Calu3 (cell line): ENCODE data around the gene BAAT. TPM values are rescaled to one million over a fixed set of nuclear protein-coding genes. Genes with fewer than 3 reads are reported as not detected.
A peak's percentile ranks its signal among the peaks of the same experiment; 100 is the strongest.
"Not testable (repeated sequence)": the region's sequence is repeated elsewhere in the genome, so short reads cannot be mapped to it uniquely, and the experiment has no call there.

Source experiments
- Bru-seq: library from RNA; stranded (reverse); fragments of 400-500 nt; gene quantifications from one replicate; lab custom pipeline; 2021; lab: Mats Ljungman, UMichigan
- BruChase-seq, 2 experiments: library from RNA; stranded (reverse); fragments of 400-500 nt; gene quantifications; one replicate each; lab custom pipeline; 2021; lab: Mats Ljungman, UMichigan
- BruUV-seq: library from RNA; stranded (reverse); fragments of 400-500 nt; replicated peaks from 2 replicates; lab custom pipeline; 2021; lab: Mats Ljungman, UMichigan
- CTCF ChIA-PET: fragments of 300-600 bp; sonication (Branson Sonifier 250); formaldehyde crosslinking; loops from one replicate; lab custom pipeline; 2022; ENCODE audit warnings: antibody characterized with exemption; lab: Charles Lee
- DNase-seq: peaks from one replicate; pipeline ENCODE4 v3.0.0; 2022
- H3K27ac Mint-ChIP-seq: one replicate; pipeline ENCODE4 v1.8.0; 2022; ENCODE audit warnings: mixed read lengths; ENCODE audit not compliant: unreplicated experiment
- H3K27me3 Mint-ChIP-seq: one replicate; pipeline ENCODE4 v1.8.0; 2022; ENCODE audit warnings: mixed read lengths; ENCODE audit not compliant: unreplicated experiment
- H3K36me3 Mint-ChIP-seq: one replicate; pipeline ENCODE4 v1.8.0; 2022; ENCODE audit warnings: mild to moderate bottlenecking, moderate library complexity, mixed read lengths; ENCODE audit not compliant: insufficient read depth, unreplicated experiment
- H3K4me1 Mint-ChIP-seq: one replicate; pipeline ENCODE4 v1.8.0; 2022; ENCODE audit warnings: mild to moderate bottlenecking, low read depth, mixed read lengths; ENCODE audit not compliant: unreplicated experiment
- H3K4me3 Mint-ChIP-seq: one replicate; pipeline ENCODE4 v1.8.0; 2022; ENCODE audit warnings: mild to moderate bottlenecking, low read depth, moderate library complexity, mixed read lengths; ENCODE audit not compliant: unreplicated experiment
- H3K9me3 Mint-ChIP-seq: one replicate; pipeline ENCODE4 v1.8.0; 2022; ENCODE audit warnings: low read depth, mixed read lengths; ENCODE audit not compliant: unreplicated experiment
- CTCF ChIP-seq: fragments of 200-600 bp; IDR thresholded peaks from one replicate; pipeline ENCODE4 v1.8.0; 2022; ENCODE audit warnings: antibody characterized with exemption; ENCODE audit not compliant: unreplicated experiment
- intact Hi-C: fragments of 100-400 bp; cut with micrococcal nuclease; formaldehyde crosslinking; loops from one replicate; pipeline ENCODE4 v1.10.0; 2022; ENCODE audit not compliant: unreplicated experiment
- long read RNA-seq: library from polyadenylated mRNA; stranded (forward); transcript quantifications from one replicate; pipeline ENCODE4 v2.0.0, GENCODE V29; 2022
- total RNA-seq: library from RNA; stranded (reverse); gene quantifications from 2 replicates; pipeline ENCODE4 v1.2.3, GENCODE V29; 2022

The BAAT gene
- total RNA-seq (10.2 and 18.6 TPM in 2 replicates), Bru-seq, nascent RNA (percentile 83 among the genes with signal in this experiment), BruChase-seq, experiment 1, labeled RNA remaining after a 6-hour chase (percentile 66 among the genes with signal in this experiment), BruChase-seq, experiment 2, labeled RNA remaining after a 2-hour chase (percentile 72 among the genes with signal in this experiment)
- long read RNA-seq, transcript BAAT-201 (4 exons, 3,377 nt): major isoform, 17 of 34 reads
- long read RNA-seq, partial matches to known transcripts: 5 of 34 reads
- long read RNA-seq, other reads (novel, unspliced or antisense): 11 of 34 reads

- Mint-ChIP-seq H3K36me3 (peaks cover 12% of the 10 kb centered on the region), H3K4me3 (peak within 1 kb of the TSS; percentile 66), H3K4me1 (peaks cover 18% of the 10 kb centered on the region), H3K27ac (peak within 1 kb of the TSS; percentile 65)
- DNase-seq, H3K27me3 Mint-ChIP-seq, BruUV-seq, CTCF ChIA-PET, H3K9me3 Mint-ChIP-seq: not testable (repeated sequence)
- intact Hi-C loops: loop anchor here (5.0 kb wide), 5 partner anchors 33 to 783 kb away; partner anchors contain the start of gene RNF20
These were observed at the start of gene BAAT for GRCh38 chr9:101384873-101385536. Gene BAAT, minus strand, starts transcription at chr9:101385006. Its CDS starts 13,602 bp downstream, at chr9:101371404.

GRCh38 chr9:101433229-101433628, 48.4 kb upstream of the BAAT start:
- peak overlapping the region; percentile 65 for H3K27ac Mint-ChIP-seq
- no peak overlapping the region for H3K4me3 Mint-ChIP-seq
- CTCF ChIA-PET: no interaction called here

GRCh38 chr9:101432740-101433139, 47.9 kb upstream of the BAAT start:
- Mint-ChIP-seq H3K9me3 (peaks cover 3% of the 10 kb centered on the region), H3K27me3 (no peaks in the 10 kb centered on the region), H3K4me1 (peaks cover 43% of the 10 kb centered on the region), H3K4me3 (no peak overlapping the region), H3K36me3 (peaks cover 6% of the 10 kb centered on the region), H3K27ac (no peak overlapping the region)
- DNase-seq: no peak
- intact Hi-C loops: no loop called here
- no peak for TF ChIP-seq CTCF
- BruUV-seq: no TSS peak
- CTCF ChIA-PET: no interaction called here

More at GRCh38 chr9:101433229-101433628, 48.4 kb upstream of the BAAT start:
- no peak for DNase-seq
- H3K27me3 Mint-ChIP-seq: no peaks in the 10 kb centered on the region
- peaks cover 39% of the 10 kb centered on the region for H3K4me1 Mint-ChIP-seq
- TF ChIP-seq CTCF: no peak
- peaks cover 3% of the 10 kb centered on the region for H3K36me3 Mint-ChIP-seq
- peaks cover 3% of the 10 kb centered on the region for H3K9me3 Mint-ChIP-seq
- no TSS peak for BruUV-seq
- intact Hi-C loops: no loop called here

- H3K27ac Mint-ChIP-seq: no peak overlapping the region
- no peak for TF ChIP-seq CTCF
- H3K36me3 Mint-ChIP-seq: peaks cover 6% of the 10 kb centered on the region
- DNase-seq: no peak
- intact Hi-C loops: no loop called here
- peaks cover 43% of the 10 kb centered on the region for H3K4me1 Mint-ChIP-seq
- H3K27me3 Mint-ChIP-seq: no peaks in the 10 kb centered on the region
- no peak overlapping the region for H3K4me3 Mint-ChIP-seq
- peaks cover 3% of the 10 kb centered on the region for H3K9me3 Mint-ChIP-seq
- BruUV-seq: no TSS peak
- CTCF ChIA-PET: interaction anchor here (1.1 kb wide), 1 partner anchor 17 kb away, joined by 3 read pairs; no protein-coding TSS in a partner anchor
These were observed 47.4 kb upstream of the BAAT start for GRCh38 chr9:101432171-101432570.
